ENCODE measurements around the gene PRR16.
"Not testable (repeated sequence)": the region's sequence is repeated elsewhere in the genome, so short reads cannot be mapped to it uniquely, and the experiment has no call there.

PRR16 gene

GRCh38 chr5:120456006-120456405 lies 8.1 kb upstream of the PRR16 start:
- Histone ChIP-seq H4K20me1 (ENCODE audit: insufficient read depth, low read length, poor library complexity, severe bottlenecking) (no peaks in the 10 kb centered on the region), H2AFZ (ENCODE audit: low read length) (no peak overlapping the region), H3K9me3 (ENCODE audit: insufficient read depth, low read depth, low read length) (no peaks in the 10 kb centered on the region), H3K4me2 (ENCODE audit: low read depth, low read length, poor library complexity, severe bottlenecking) (no peak overlapping the region), H3K36me3 (ENCODE audit: insufficient read depth, low read length) (no peaks in the 10 kb centered on the region), H3K79me2 (ENCODE audit: insufficient read depth, low read length) (no peaks in the 10 kb centered on the region), H3K4me1 (ENCODE audit: insufficient read depth, low read length, poor library complexity, severe bottlenecking) (no peaks in the 10 kb centered on the region), H3F3A (ENCODE audit: low read depth) (no peaks in the 10 kb centered on the region), H3K9me2 (replicated peaks; ENCODE audit: low read depth, low read length) (no peaks in the 10 kb centered on the region), H3K4me3 (ENCODE audit: low read length, poor library complexity, severe bottlenecking) (no peak overlapping the region), H3K9ac (ENCODE audit: low read depth, low read length, poor library complexity, severe bottlenecking) (no peak overlapping the region), H3K27me3 (ENCODE audit: insufficient read depth, low read length, poor library complexity, severe bottlenecking) (no peaks in the 10 kb centered on the region)
- TF ChIP-seq CTCF (conservative IDR thresholded peaks at IDR 0.05; ENCODE audit: low read length) (no peak), EZH2phosphoT487 (IDR thresholded peaks at IDR 0.05; ENCODE audit: borderline replicate concordance) (no peak)

GRCh38 chr5:120457839-120458507 lies 6.1 kb upstream of the PRR16 start:
- Histone ChIP-seq H2AFZ (ENCODE audit: low read length) (peak overlapping the region; percentile 80), H3K9ac (ENCODE audit: low read depth, low read length, poor library complexity, severe bottlenecking) (no peak overlapping the region)

GRCh38 chr5:120458508-120458847 lies 5.6 kb upstream of the PRR16 start:
- H3K27me3 ChIP-seq (ENCODE audit: insufficient read depth, low read length, poor library complexity, severe bottlenecking); H2AFZ ChIP-seq (ENCODE audit: low read length); H3K4me2 ChIP-seq (ENCODE audit: low read depth, low read length, poor library complexity, severe bottlenecking); H3K9me2 ChIP-seq (replicated peaks; ENCODE audit: low read depth, low read length); H3K9ac ChIP-seq (ENCODE audit: low read depth, low read length, poor library complexity, severe bottlenecking); H3K4me1 ChIP-seq (ENCODE audit: insufficient read depth, low read length, poor library complexity, severe bottlenecking); H4K20me1 ChIP-seq (ENCODE audit: insufficient read depth, low read length, poor library complexity, severe bottlenecking); H3K4me3 ChIP-seq (ENCODE audit: low read length, poor library complexity, severe bottlenecking); H3K9me3 ChIP-seq (ENCODE audit: insufficient read depth, low read depth, low read length); H3K79me2 ChIP-seq (ENCODE audit: insufficient read depth, low read length); H3K36me3 ChIP-seq (ENCODE audit: insufficient read depth, low read length); H3F3A ChIP-seq (ENCODE audit: low read depth): not testable (repeated sequence)

More at GRCh38 chr5:120457839-120458507, 6.1 kb upstream of the PRR16 start:
- Histone ChIP-seq H3F3A (ENCODE audit: low read depth) (no peaks in the 10 kb centered on the region), H3K36me3 (ENCODE audit: insufficient read depth, low read length) (no peaks in the 10 kb centered on the region), H3K9me2 (replicated peaks; ENCODE audit: low read depth, low read length) (no peaks in the 10 kb centered on the region), H3K27me3 (ENCODE audit: insufficient read depth, low read length, poor library complexity, severe bottlenecking) (no peaks in the 10 kb centered on the region), H4K20me1 (ENCODE audit: insufficient read depth, low read length, poor library complexity, severe bottlenecking) (no peaks in the 10 kb centered on the region), H3K4me3 (ENCODE audit: low read length, poor library complexity, severe bottlenecking) (peak overlapping the region; percentile 67), H3K4me2 (ENCODE audit: low read depth, low read length, poor library complexity, severe bottlenecking) (peak overlapping the region; percentile 51), H3K4me1 (ENCODE audit: insufficient read depth, low read length, poor library complexity, severe bottlenecking) (no peaks in the 10 kb centered on the region), H3K9me3 (ENCODE audit: insufficient read depth, low read depth, low read length) (no peaks in the 10 kb centered on the region), H3K79me2 (ENCODE audit: insufficient read depth, low read length) (no peaks in the 10 kb centered on the region)
- TF ChIP-seq CTCF (conservative IDR thresholded peaks at IDR 0.05; ENCODE audit: low read length) (peak; percentile 51), EZH2phosphoT487 (IDR thresholded peaks at IDR 0.05; ENCODE audit: borderline replicate concordance) (no peak)

GRCh38 chr5:120461251-120461650 lies 2.8 kb upstream of the PRR16 start:
- Histone ChIP-seq H2AFZ (ENCODE audit: low read length) (no peak overlapping the region), H3K4me3 (ENCODE audit: low read length, poor library complexity, severe bottlenecking) (no peak overlapping the region), H3K79me2 (ENCODE audit: insufficient read depth, low read length) (no peaks in the 10 kb centered on the region), H3K4me1 (ENCODE audit: insufficient read depth, low read length, poor library complexity, severe bottlenecking) (no peaks in the 10 kb centered on the region), H3K9ac (ENCODE audit: low read depth, low read length, poor library complexity, severe bottlenecking) (no peak overlapping the region), H3K4me2 (ENCODE audit: low read depth, low read length, poor library complexity, severe bottlenecking) (no peak overlapping the region), H3F3A (ENCODE audit: low read depth) (no peaks in the 10 kb centered on the region), H3K9me3 (ENCODE audit: insufficient read depth, low read depth, low read length) (no peaks in the 10 kb centered on the region), H3K27me3 (ENCODE audit: insufficient read depth, low read length, poor library complexity, severe bottlenecking) (no peaks in the 10 kb centered on the region), H3K36me3 (ENCODE audit: insufficient read depth, low read length) (no peaks in the 10 kb centered on the region), H3K9me2 (replicated peaks; ENCODE audit: low read depth, low read length) (no peaks in the 10 kb centered on the region), H4K20me1 (ENCODE audit: insufficient read depth, low read length, poor library complexity, severe bottlenecking) (no peaks in the 10 kb centered on the region)
- TF ChIP-seq CTCF (conservative IDR thresholded peaks at IDR 0.05; ENCODE audit: low read length) (no peak), EZH2phosphoT487 (IDR thresholded peaks at IDR 0.05; ENCODE audit: borderline replicate concordance) (no peak)

All from Loucy (cell line).